ENCODE data around the gene ZNF219. TPM values are rescaled to one million over a fixed set of nuclear protein-coding genes. Genes with fewer than 3 reads are reported as not detected.
A peak's percentile ranks its signal among the peaks of the same experiment; 100 is the strongest.

The ZNF219 gene
- total RNA-seq, 1 experiment from 2014 or later = 84.5 TPM

- Histone ChIP-seq H2AFZ (ENCODE audit: low read length) (no peak overlapping the region), H3K79me1 (ENCODE audit: insufficient read depth, low read depth, low read length, poor library complexity, severe bottlenecking) (no peaks in the 10 kb centered on the region), H4K5ac (ENCODE audit: insufficient read length, low read depth, low read length) (no peak overlapping the region), H3T11ph (ENCODE audit: low read length) (no peak overlapping the region), H3K4me1 (ENCODE audit: insufficient read depth, low read length) (peaks cover 5% of the 10 kb centered on the region), H3K4me2 (ENCODE audit: insufficient read depth, insufficient read length, low read length) (no peak overlapping the region), H2BK15ac (ENCODE audit: low read depth, low read length) (no peak overlapping the region), H2BK120ac (ENCODE audit: low read depth, low read length, poor library complexity, severe bottlenecking) (no peak overlapping the region), H3K9me3 (ENCODE audit: control insufficient read depth, low read depth, low read length) (no peaks in the 10 kb centered on the region), H2AK5ac (ENCODE audit: insufficient read length, low read length) (no peak overlapping the region), H3K9ac (ENCODE audit: extremely low read depth, insufficient read length, low read length) (no peak overlapping the region), H3K23ac (ENCODE audit: insufficient read length, low read depth, low read length) (no peak overlapping the region), H3K27me3 (ENCODE audit: insufficient read depth, low read length) (no peaks in the 10 kb centered on the region), H3K56ac (ENCODE audit: insufficient read length, low read depth, low read length) (no peak overlapping the region), H2BK12ac (ENCODE audit: insufficient read length, low read depth, low read length) (no peak overlapping the region), H3K18ac (ENCODE audit: insufficient read length, low read depth, low read length) (no peak overlapping the region), H4K8ac (replicated peaks; ENCODE audit: insufficient read length, low read depth, low read length) (no peak overlapping the region), H3K4ac (ENCODE audit: low read depth, low read length) (no peak overlapping the region), H4K91ac (ENCODE audit: insufficient read length, low read depth, low read length) (no peak overlapping the region), H4K20me1 (ENCODE audit: control insufficient read depth, insufficient read depth, insufficient read length) (no peaks in the 10 kb centered on the region), H2BK20ac (ENCODE audit: low read depth, low read length, poor library complexity, severe bottlenecking) (no peak overlapping the region), H2BK5ac (ENCODE audit: insufficient read length, low read length) (no peak overlapping the region), H3K27ac (ENCODE audit: insufficient read length, low read depth, low read length) (no peak overlapping the region), H3K14ac (ENCODE audit: insufficient read depth, low read length) (no peak overlapping the region), H3K79me2 (ENCODE audit: insufficient read depth, low read length) (no peaks in the 10 kb centered on the region), H3K23me2 (ENCODE audit: insufficient read length, low read depth, low read length, poor library complexity, severe bottlenecking) (no peaks in the 10 kb centered on the region)
- WGBS (ENCODE audit: extremely low coverage, insufficient read length, low lambda C conversion rate) = no CpG with 5 or more reads among the region's 8 CpGs
- Mint-ChIP-seq H3K27ac (no peak overlapping the region), H3K4me3 (peak overlapping the region in 1 of 2 experiments; percentile 4; a peak in 1 of 5 replicates), H3K4me1 (peaks cover 24 to 26% of the 10 kb centered on the region in 2 experiments), H3K27me3 (ENCODE audit: low read depth) (peaks cover 32% of the 10 kb centered on the region), H3K9me3 (no peaks in the 10 kb centered on the region), H3K36me3 (ENCODE audit: insufficient read depth in 1 of 3, low read depth in 3 of 3) (no peaks in the 10 kb centered on the region)
- peak; percentile 7; the same call in 1 of the 3 replicates for TF ChIP-seq CTCF (conservative IDR thresholded peaks at IDR 0.05)
- no peak for DNase-seq
Measured at GRCh38 chr14:21040370-21040925, 58.0 kb downstream of the ZNF219 start.

Other genes with a start within 250 kb of the ZNF219 start
- gene RNASE3, start 207.3 kb downstream of the ZNF219 start, total RNA-seq (2021) = not detected in 2 replicates
- not detected in 2 replicates for gene RNASE2, start 143.2 kb downstream of the ZNF219 start, total RNA-seq (2021)
- 77.9 and 81.4 TPM in 2 replicates for gene METTL17, start 108.7 kb downstream of the ZNF219 start, total RNA-seq (2021)
- not detected in 2 replicates for gene SLC39A2, start 99.4 kb downstream of the ZNF219 start, total RNA-seq (2021)
- 18.1 and 20.6 TPM in 2 replicates for gene NDRG2, start 73.6 kb downstream of the ZNF219 start, total RNA-seq (2021)
- gene TPPP2, start 68.4 kb downstream of the ZNF219 start, total RNA-seq (2021) = not detected in 2 replicates
- not detected in 2 replicates for gene RNASE13, start 63.8 kb downstream of the ZNF219 start, total RNA-seq (2021)
- gene RNASE7, start 56.3 kb downstream of the ZNF219 start, total RNA-seq (2021) = not detected in 2 replicates
- gene RNASE8, start 40.8 kb downstream of the ZNF219 start, total RNA-seq (2021) = not detected in 2 replicates
- 71.1 and 71.4 TPM in 2 replicates for gene ARHGEF40, start 28.4 kb downstream of the ZNF219 start, total RNA-seq (2021)
- 1.9 and 2.2 TPM in 2 replicates for gene TMEM253, start 2.4 kb upstream of the ZNF219 start, total RNA-seq (2021)
- gene OR5AU1, start 57.4 kb upstream of the ZNF219 start, total RNA-seq (2021) = not detected in 2 replicates
- 1,044 and 1,062 TPM in 2 replicates for gene HNRNPC, start 170.8 kb upstream of the ZNF219 start, total RNA-seq (2021)
- gene RPGRIP1, start 181.4 kb upstream of the ZNF219 start, total RNA-seq (2021) = 0.07 and 0.59 TPM in 2 replicates

All from H9 (cell line).